ENCODE results near the gene ZBTB12. TPM values are rescaled to one million over a fixed set of nuclear protein-coding genes. Genes with fewer than 3 reads are reported as not detected.

The ZBTB12 gene
- total and polyA plus RNA-seq, 2 of the 8 experiments (the other 6 are each of a cell fraction or from before 2014, with no cell fraction given) = 20.7 to 40.8 TPM

- Histone ChIP-seq H3K27me3 (replicated peaks in 1 of 4; ENCODE audit: control insufficient read depth in 3 of 4, extremely low read depth in 1 of 4, insufficient read depth in 3 of 4, low read length in 3 of 4) (no peaks in the 10 kb centered on the region), H3K27ac (ENCODE audit: low read depth, low read length) (no peak overlapping the region), H3K18ac (ENCODE audit: extremely low read depth, low read length) (no peak overlapping the region), H4K5ac (ENCODE audit: insufficient read length, low read depth, low read length) (no peak overlapping the region), H2BK20ac (ENCODE audit: low read length) (no peak overlapping the region), H3K14ac (ENCODE audit: insufficient read length) (no peak overlapping the region), H4K91ac (replicated peaks; ENCODE audit: insufficient read length, low read length) (no peak overlapping the region), H3K23ac (ENCODE audit: insufficient read length) (no peak overlapping the region), H4K20me1 (replicated peaks in 1 of 2; ENCODE audit: control insufficient read depth in 1 of 2, insufficient read depth in 2 of 2, low read length in 2 of 2) (no peaks in the 10 kb centered on the region), H2BK12ac (ENCODE audit: low read depth, low read length) (no peak overlapping the region), H2BK120ac (replicated peaks; ENCODE audit: low read depth, low read length) (no peak overlapping the region), H3K4me2 (ENCODE audit: insufficient read depth in 1 of 2, low read depth in 2 of 2, low read length in 2 of 2) (no peak overlapping the region), H2BK15ac (ENCODE audit: low read length) (no peak overlapping the region), H2AK5ac (ENCODE audit: low read depth, low read length) (no peak overlapping the region), H2AFZ (ENCODE audit: low read length) (no peak overlapping the region), H3K4me3 (ENCODE audit: extremely low read depth in 1 of 4, insufficient read depth in 2 of 4, low read depth in 3 of 4, low read length in 4 of 4) (no peak overlapping the region), H2BK5ac (ENCODE audit: low read depth, low read length) (no peak overlapping the region), H3K79me2 (ENCODE audit: control insufficient read depth in 1 of 2, insufficient read depth in 2 of 2, low read length in 2 of 2) (no peaks in the 10 kb centered on the region), H3K79me1 (ENCODE audit: low read depth, low read length) (no peaks in the 10 kb centered on the region), H4K8ac (ENCODE audit: extremely low read depth, insufficient read depth, low read length) (no peak overlapping the region), H3K4me1 (replicated peaks in 1 of 4; ENCODE audit: control insufficient read depth in 3 of 4, insufficient read depth in 4 of 4, low read length in 3 of 4) (no peaks in the 10 kb centered on the region), H3K23me2 (ENCODE audit: low read depth, low read length) (no peaks in the 10 kb centered on the region), H3K4ac (replicated peaks; ENCODE audit: insufficient read length, low read depth, low read length) (no peak overlapping the region), H3K36me3 (ENCODE audit: control insufficient read depth in 2 of 4, insufficient read depth in 4 of 4, low read length in 3 of 4) (no peaks in the 10 kb centered on the region), H3K56ac (replicated peaks; ENCODE audit: insufficient read length, low read depth, low read length) (no peak overlapping the region), H3K9ac (replicated peaks in 1 of 4; ENCODE audit: extremely low read depth in 1 of 4, low read depth in 3 of 4, low read length in 3 of 4) (no peak overlapping the region), H3K9me3 (ENCODE audit: insufficient read depth in 2 of 2, low read depth in 1 of 2, low read length in 1 of 2) (peaks cover 4 to 7% of the 10 kb centered on the region in 2 experiments; a peak in 1 of 4 replicates)
- TF ChIP-seq, protein P1, sequence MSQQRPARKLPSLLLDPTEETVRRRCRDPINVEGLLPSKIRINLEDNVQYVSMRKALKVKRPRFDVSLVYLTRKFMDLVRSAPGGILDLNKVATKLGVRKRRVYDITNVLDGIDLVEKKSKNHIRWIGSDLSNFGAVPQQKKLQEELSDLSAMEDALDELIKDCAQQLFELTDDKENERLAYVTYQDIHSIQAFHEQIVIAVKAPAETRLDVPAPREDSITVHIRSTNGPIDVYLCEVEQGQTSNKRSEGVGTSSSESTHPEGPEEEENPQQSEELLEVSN (IDR thresholded peaks at IDR 0.05) = peak; percentile 37; the same call in 1 of the 2 replicates
- no peak for TF ChIP-seq RFX5 (IDR thresholded peaks at IDR 0.05; ENCODE audit: borderline replicate concordance, low read depth, low read length)
- WGBS, 2 experiments (ENCODE audit: extremely low coverage in 1 of 2, insufficient coverage in 1 of 2, insufficient read length in 1 of 2, insufficient replicate concordance in 2 of 2, low coverage in 1 of 2, low lambda C conversion rate in 2 of 2, missing lambda C conversion rate in 1 of 2) = 87% methylated on average over 3 of the region's 3 CpGs; no CpG with 5 or more reads in 1 of the 2 experiments
- FAIRE-seq = no peak
- CTCF ChIA-PET (ENCODE audit: partially characterized antibody) = interaction anchor here (1.4 to 1.6 kb wide), 2 partner anchors 12 to 17 kb away, joined by 7 read pairs; no protein-coding TSS in a partner anchor
- DNase-seq (ENCODE audit: low read depth in 1 of 2, low spot score in 2 of 2) = no peak
- POLR2A ChIA-PET (ENCODE audit: partially characterized antibody) = interaction anchor here (1.4 kb wide), 1 partner anchor 13 kb away, joined by 5 read pairs; no protein-coding TSS in a partner anchor
Observed at GRCh38 chr6:31935021-31935420, 33.1 kb upstream of the ZBTB12 start.
